HCEC 1CT (cell line): ENCODE results near the gene KAT5.
A peak's percentile ranks its signal among the peaks of the same experiment; 100 is the strongest.
"Not testable (repeated sequence)": the region's sequence is repeated elsewhere in the genome, so short reads cannot be mapped to it uniquely, and the experiment has no call there.

Experiments used
- DNase-seq: peaks from one replicate; pipeline ENCODE4 v3.0.0-alpha.2; 2017

Gene KAT5

DNA sequence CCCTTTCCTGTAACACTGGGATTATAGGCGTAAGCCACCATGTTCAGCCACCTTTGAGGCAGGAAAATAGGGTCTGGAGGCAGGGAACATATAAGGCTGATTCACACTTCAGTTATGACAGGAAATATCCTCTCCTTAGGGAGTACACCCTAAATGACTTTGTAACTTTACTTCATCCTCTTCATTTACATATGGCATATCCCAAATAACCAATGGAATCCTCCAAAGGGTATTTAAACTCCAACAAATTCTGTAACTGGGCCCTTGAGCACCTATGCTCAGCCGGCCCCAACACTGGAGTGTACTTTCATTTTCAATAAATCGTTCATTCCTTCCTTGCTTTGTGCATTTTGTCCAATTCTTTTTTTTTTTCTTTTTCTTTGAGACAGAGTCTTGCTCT, 1.6 kb upstream of the KAT5 start:
- DNase-seq: no peak

DNA sequence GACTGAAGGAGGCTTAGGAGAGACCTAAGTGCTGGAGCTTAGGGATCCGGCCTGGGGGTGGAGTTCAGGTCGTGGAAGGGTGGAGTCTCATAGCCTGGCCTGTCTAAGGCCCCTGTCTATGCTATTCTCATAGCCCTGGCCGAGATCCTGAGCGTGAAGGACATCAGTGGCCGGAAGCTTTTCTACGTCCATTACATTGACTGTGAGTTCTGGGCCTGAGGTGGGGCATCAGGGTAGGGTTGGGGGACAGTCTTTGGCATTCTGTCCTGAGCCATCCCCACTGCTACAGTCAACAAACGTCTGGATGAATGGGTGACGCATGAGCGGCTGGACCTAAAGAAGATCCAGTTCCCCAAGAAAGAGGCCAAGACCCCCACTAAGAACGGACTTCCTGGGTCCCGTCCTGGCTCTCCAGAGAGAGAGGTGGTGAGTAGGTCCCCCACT, 603 bp downstream of the KAT5 start:
- no peak for DNase-seq

DNA sequence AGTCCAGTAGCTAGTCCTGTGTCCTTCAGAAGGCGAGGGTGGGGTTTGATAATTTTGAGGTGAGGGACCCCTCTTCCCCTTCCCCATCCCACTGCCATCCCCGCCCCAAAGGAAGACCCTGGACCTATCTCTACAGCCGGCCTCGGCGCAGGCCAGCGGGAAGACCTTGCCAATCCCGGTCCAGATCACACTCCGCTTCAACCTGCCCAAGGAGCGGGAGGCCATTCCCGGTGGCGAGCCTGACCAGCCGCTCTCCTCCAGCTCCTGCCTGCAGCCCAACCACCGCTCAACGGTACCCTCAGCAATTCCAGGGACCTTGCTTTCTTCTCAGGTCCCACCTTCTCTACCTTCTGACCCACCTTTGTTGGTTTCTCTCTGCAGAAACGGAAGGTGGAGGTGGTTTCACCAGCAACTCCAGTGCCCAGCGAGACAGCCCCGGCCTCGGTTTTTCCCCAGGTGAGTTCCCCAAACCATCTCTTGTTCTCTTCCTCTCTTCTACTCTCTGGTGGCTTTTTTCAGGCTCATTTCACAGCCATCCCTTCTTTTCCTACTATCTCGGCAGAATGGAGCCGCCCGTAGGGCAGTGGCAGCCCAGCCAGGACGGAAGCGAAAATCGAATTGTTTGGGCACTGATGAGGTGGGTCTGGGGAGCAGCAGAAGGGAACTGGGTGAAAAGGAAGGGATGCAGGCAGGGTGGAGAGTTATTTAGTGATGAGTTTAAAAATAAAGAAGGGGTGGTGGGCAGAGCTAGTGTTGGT, 1.3 kb downstream of the KAT5 start:
- DNase-seq: no peak

DNA sequence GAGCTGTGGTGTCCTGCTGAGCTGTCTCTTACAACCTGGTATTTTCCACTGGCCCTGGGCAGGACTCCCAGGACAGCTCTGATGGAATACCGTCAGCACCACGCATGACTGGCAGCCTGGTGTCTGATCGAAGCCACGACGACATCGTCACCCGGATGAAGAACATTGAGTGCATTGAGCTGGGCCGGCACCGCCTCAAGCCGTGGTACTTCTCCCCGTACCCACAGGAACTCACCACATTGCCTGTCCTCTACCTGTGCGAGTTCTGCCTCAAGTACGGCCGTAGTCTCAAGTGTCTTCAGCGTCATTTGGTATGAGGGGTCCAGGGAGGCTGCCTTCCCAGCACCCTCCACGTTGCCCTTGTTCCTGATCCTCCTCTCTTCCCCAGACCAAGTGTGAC, 2.4 kb downstream of the KAT5 start:
- no peak for DNase-seq

DNA sequence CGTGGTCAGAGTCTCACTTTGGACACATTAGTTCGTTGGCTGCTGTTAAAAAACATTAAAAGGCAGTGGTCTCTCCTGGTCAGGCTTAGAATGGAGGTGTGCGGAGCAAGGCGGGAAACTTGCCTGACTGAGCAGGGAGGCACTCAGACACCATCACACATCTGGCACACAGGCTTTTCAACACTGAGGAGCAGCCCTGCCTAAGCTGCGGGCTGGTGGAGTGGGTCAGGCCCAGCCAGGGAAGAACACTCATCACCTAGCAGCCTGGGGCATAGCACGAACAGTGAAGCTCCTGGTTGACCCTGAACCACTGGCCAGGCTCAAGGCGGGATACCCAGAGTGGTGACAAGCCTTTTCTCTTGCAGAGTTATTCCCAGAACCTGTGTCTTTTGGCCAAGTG, 4.2 kb downstream of the KAT5 start:
- DNase-seq: no peak

GRCh38 chr11:65716774-65717405, 4.8 kb downstream of the KAT5 start:
- DNase-seq: no peak

GRCh38 chr11:65717906-65718305, 5.9 kb downstream of the KAT5 start:
- no peak for DNase-seq

DNA sequence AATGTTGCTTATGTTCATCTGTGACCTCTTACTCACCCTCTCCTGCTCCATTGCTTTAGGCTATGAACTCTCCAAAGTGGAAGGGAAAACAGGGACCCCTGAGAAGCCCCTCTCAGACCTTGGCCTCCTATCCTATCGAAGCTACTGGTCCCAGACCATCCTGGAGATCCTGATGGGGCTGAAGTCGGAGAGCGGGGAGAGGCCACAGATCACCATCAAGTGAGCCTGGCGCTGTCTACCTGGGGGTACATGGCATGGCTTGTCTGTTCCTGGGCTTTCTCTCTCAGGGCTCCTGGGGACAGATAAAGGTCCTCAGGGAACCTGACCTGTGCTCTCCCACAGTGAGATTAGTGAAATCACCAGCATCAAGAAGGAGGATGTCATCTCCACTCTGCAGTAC, 6.5 kb downstream of the KAT5 start:
- DNase-seq: no peak

DNA sequence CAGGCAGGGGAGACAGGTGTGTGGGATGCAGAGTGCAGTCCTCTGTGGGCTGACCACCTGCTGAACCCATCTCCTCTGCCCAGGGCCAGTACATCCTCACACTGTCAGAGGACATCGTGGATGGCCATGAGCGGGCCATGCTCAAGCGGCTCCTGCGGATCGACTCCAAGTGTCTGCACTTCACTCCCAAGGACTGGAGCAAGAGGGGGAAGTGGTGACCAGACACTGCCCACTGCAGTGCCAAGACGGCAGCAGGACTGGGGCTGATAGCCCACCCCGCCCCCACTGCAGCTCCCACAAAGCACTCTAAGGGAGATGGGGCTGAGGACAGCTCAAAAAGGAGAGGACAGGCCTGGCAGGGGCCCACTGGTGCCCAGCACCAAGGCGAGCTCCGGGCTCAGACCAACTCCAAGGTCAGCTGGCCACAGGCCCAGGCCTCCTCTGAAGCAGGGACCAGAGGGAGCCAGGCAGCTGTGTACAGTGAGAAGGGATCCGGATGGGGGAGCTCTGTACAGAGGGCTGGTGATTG, 7.0 kb downstream of the KAT5 start:
- DNase-seq: peak; percentile 20

DNA sequence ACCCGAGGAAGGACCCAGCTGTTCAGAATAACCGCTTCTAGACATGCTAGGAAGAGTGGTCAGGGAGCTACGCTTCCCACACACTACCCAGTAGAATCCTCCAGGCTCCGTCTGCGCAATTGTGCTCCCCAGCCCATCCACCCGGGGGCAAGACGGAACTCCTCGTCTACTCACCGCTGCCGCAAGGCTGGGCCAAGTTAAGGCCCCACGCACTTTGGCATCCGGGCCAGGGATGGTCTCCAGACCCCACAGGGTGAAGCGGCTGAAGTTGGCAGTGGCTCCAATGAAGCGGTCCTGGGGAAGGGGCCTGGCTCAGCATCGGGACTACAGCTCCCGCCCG, 7.8 kb downstream of the KAT5 start:
- peak; percentile 27 for DNase-seq

DNA sequence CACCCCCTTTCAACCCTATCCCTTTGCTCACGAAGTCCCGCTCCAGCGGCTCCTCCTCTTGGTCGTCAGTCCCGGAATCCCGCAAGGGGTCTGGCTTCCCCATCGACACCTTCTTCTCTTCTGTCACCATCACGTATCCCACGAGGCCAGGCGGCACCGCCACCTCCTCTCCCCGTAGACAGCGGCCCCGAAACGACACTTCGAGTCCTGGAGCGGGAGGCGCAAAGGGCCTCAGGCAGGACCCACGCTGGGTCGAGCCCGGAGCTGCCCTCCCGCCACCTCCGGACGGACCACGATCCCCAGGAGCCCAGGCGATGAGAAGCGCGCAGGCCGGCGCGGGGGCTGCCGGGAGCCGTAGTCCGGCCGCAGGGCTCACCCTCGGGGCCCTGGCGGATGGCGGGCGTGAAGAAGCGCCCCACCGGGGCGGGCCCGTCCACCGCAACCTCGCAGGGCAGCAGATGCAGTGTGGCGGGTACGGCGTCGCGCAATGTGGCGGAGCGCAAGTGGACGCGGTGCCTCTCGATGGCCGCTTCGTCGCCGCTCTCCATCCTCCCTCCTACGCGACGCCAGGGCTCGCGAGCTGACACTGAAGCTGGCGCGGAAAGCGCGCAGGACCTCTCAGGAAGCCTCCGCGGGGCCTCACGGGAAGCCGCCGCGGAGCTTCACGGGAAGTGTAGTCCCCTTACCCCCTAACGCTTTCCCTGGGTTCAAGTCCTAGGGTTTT, 8.3 kb downstream of the KAT5 start, which contains the start of gene RNASEH2C:
TSS of gene RNASEH2C (minus strand) at position 588 of the 724 bp plus-strand sequence. CDS start at position 548, 40 bp downstream.
- peak; percentile 84 for DNase-seq

DNA sequence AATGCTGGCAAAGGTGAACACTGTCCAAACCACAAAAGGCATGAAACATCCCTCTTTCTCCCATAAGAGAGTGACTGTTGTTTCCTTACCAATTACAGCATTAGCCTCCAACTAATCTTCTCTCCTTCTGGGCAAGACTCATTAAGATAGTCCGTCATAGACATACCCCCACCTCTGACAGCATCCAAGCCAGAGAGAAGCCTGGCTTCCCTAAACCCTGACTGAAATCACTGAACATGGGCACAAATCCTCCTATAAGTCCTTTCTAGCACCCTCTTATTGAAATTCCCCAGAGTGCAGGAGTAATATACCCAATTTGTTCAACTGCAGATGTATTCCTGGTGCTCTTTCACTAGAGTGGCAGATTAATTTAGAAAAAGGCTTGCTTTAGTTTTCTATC, 10.2 kb downstream of the KAT5 start:
- no peak for DNase-seq

GRCh38 chr11:65726660-65727059, 14.6 kb downstream of the KAT5 start:
- DNase-seq: no peak

DNA sequence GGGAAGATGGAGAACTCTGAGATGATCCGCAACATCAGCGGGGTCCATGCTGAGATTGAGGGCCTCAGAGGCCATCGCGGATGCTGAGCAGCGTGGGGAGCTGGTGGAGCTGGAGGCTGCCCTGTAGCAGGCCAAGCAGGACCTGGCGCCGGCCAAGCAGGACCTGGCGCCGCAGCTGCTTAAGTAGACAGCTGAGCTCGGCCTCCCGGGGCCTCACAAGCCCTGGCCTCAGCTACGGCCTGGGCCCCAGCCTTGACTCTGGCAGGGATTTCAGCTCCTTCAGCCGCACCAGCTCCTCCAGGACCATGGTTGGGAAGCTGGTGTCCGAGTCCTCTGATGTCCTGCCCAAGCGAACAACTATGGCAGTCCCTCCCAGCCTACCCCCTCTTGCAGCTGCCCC, 15.8 kb downstream of the KAT5 start:
- DNase-seq: no peak

DNA sequence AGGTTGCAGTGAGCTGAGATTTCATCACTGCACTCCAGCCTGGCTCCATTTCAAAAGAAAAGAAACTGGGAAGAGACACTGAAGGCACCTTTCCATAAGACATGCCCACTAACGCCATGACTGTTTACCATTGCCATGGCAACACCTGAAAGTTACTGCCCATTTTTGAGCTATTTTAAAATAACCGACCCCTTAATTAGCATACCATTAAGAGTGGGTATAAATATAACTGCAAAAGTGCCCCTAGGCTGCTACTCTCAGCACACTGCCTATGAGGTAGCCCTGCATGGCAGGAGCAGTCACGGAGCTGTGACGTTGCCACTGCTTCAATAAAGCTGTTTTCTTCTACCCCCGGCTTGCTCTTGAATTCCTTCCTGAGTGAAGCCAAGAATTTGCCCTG, 18.4 kb downstream of the KAT5 start:
- no peak for DNase-seq

- not testable (repeated sequence) for DNase-seq
Observed at GRCh38 chr11:65735111-65735510, 23.1 kb downstream of the KAT5 start.

DNA sequence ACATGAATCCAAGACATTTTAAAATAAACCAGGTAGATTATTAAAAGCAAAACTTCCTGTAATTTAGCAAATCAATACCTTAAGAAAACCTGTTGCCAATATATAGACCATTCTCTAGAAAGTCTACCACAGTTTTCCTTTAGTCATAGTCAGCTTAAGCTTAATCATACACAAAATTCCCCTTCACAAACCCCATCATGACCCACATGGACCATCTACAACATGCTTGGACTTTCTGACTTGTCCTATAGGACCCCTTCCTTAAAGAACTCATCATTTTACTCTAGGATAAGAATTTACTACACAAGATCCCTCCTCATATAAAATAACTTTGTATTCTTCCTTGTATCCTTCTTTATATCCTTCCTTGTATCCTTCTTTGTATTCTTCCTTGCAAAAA, 24.8 kb downstream of the KAT5 start:
- no peak for DNase-seq

DNA sequence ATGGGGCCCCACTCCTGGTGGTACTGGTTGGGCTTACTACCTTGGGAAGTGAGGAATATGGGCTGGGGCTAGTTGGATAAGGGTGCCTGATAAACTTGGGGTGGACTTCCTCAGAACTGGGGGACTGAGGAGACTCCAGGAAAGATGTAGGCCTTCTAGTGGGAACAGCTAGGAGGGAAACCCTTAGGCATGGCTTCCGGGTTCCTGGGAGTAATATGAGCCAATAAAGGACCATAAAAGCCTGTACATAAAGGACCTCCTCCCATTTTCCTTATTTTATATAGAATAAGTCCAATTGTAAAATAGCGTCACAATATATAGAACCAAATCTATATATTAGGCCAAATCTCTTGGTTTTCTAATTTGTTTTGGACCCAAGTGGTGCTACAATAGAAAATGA, 27.0 kb downstream of the KAT5 start:
- DNase-seq: no peak

- DNase-seq: no peak
Observed at GRCh38 chr11:65741185-65741584, 29.1 kb downstream of the KAT5 start.

- no peak for DNase-seq
Observed at GRCh38 chr11:65742353-65742752, 30.3 kb downstream of the KAT5 start.

- no peak for DNase-seq
Observed at GRCh38 chr11:65743681-65744025, 31.6 kb downstream of the KAT5 start.

DNA sequence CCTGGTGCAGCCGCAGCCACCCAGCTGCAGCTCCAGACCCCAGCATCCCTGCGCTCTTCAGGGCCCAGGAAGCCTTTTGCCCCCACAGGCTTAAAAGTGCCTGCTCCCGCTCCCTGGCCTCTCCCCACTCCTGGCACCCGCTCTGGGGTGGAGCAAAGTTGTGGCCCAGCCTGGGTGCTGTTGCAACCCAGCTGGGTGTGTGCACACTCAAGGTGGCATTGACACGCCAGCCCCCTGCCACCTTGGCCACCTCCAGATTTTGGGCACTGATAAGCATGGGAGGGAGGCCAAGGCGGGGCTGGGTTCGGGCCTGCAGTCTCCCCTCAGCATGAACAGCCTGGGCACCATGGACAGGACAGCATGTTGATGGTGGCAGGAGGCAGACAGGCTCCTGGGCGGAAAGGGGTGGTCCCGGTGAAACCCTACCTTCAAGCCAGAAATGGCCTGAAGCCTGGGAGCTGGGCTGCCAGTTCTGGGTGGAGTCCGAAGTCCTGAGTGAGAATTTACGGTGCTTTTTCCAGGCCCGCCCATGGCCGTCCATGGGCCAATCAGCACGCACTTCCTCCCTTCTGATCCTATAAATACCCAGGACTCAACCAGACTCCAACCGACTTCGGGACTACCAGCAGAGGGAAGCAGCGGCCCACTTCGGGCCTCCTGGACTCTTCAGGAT, 32.1 kb downstream of the KAT5 start:
- DNase-seq: peak; percentile 42

DNA sequence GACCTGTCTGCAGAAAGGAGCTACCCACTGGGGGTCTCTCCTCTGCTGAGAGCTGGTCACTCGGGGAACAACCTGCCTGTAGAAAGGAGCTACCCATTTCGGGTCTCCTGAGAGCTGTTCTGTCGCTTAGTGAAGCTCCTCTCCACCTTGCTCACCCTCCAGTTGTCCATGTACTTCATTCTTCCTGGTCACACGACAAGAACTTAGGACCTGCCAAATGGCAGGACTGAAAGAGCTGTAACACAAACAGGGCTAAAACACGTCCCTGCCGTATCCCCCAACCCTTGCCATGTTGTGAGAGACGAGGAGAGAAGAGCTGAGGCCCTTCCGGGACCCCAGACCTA, 32.6 kb downstream of the KAT5 start:
- DNase-seq: no peak

- no peak for DNase-seq
Observed at GRCh38 chr11:65745049-65745448, 33.0 kb downstream of the KAT5 start.
